Stimulated activated CD8-positive, alpha-beta memory T cell treated with anti-CD3 and anti-CD28 coated beads, Interleukin-4, amount 100 ng/mL, for 24 hours (primary cell): ENCODE data around the gene ATF4.

Source experiments
- DNase-seq: peaks from one replicate; pipeline ENCODE4 v3.0.0-alpha.2; 2020; ENCODE audit warnings: low read depth

The ATF4 gene

GRCh38 chr22:39558950-39559349 is 38.6 kb downstream of the ATF4 start:
- no peak for DNase-seq

- DNase-seq = no peak
Observed at GRCh38 chr22:39559456-39560105, 39.2 kb downstream of the ATF4 start.

- DNase-seq = no peak
Observed at GRCh38 chr22:39560127-39560526, 39.8 kb downstream of the ATF4 start.

GRCh38 chr22:39562839-39563489 is 42.6 kb downstream of the ATF4 start:
- no peak for DNase-seq

GRCh38 chr22:39563571-39564428 is 43.4 kb downstream of the ATF4 start:
- no peak for DNase-seq

- no peak for DNase-seq
Observed at GRCh38 chr22:39565414-39565944, 45.1 kb downstream of the ATF4 start.

GRCh38 chr22:39567135-39567946 is 47.0 kb downstream of the ATF4 start:
- DNase-seq = no peak

- DNase-seq = no peak
Observed at GRCh38 chr22:39568278-39568981, 48.1 kb downstream of the ATF4 start.

- no peak for DNase-seq
Observed at GRCh38 chr22:39569066-39569465, 48.7 kb downstream of the ATF4 start.

- no peak for DNase-seq
Observed at GRCh38 chr22:39570226-39570625, 49.9 kb downstream of the ATF4 start.

- no peak for DNase-seq
Observed at GRCh38 chr22:39570665-39571064, 50.3 kb downstream of the ATF4 start, which contains the start of gene CACNA1I. TSS of gene CACNA1I (plus strand) at chr22:39570753. CDS start at chr22:39570753, 0 bp downstream.

GRCh38 chr22:39571538-39571937 is 51.2 kb downstream of the ATF4 start:
- DNase-seq = no peak
